Thyroid gland (tissue), 4 donors: ENCODE results near the gene SLC7A14. TPM values are rescaled to one million over a fixed set of nuclear protein-coding genes. Genes with fewer than 3 reads are reported as not detected.

ENCODE experiments used
- DNase-seq, 2 donors: peaks; one replicate each; pipeline ENCODE4 v3.0.0-alpha.2; 2019
- H3K27ac ChIP-seq, 3 donors: fragments of 200-600 bp; sonication (generic); 1 replicate in 2 of 3; 2 replicates in 1 of 3; pipeline ENCODE4 v1.5.1; 2016 to 2019; ENCODE audit warnings: mild to moderate bottlenecking in 1 of 3, moderate library complexity in 1 of 3
- H3K27me3 ChIP-seq: fragments of 200-600 bp; sonication (generic); one replicate; pipeline ENCODE4 v1.5.1; 2019
- H3K36me3 ChIP-seq, 2 donors: fragments of 200-600 bp; sonication (generic); one replicate each; pipeline ENCODE4 v1.5.1; 2016 to 2019
- H3K4me1 ChIP-seq, 2 donors: fragments of 200-600 bp; sonication (generic); one replicate each; pipeline ENCODE4 v1.5.1; 2017 to 2019
- H3K4me3 ChIP-seq, 3 donors: fragments of 200-600 bp; sonication (generic); replicated peaks in 1 of 3; 1 replicate in 2 of 3; 2 replicates in 1 of 3; pipeline ENCODE4 v1.5.1; 2016; ENCODE audit warnings: mild to moderate bottlenecking in 1 of 3
- H3K9me3 ChIP-seq: fragments of 200-600 bp; sonication (generic); one replicate; pipeline ENCODE4 v1.5.1; 2017
- CTCF ChIP-seq, 6 experiments: fragments of 200-600 bp in 3 of 6; fragments of 450-650 bp in 3 of 6; sonication (generic) in 3 of 6; IDR thresholded peaks; one replicate each; pipeline ENCODE4 v1.5.1; 2016 to 2019; ENCODE audit warnings: antibody characterized with exemption in 6 of 6, mild to moderate bottlenecking in 2 of 6, inconsistent platforms in 1 of 6, moderate library complexity in 1 of 6
- POLR2A ChIP-seq, 2 donors: fragments of 450-650 bp; IDR thresholded peaks; one replicate each; pipeline ENCODE4 v1.6.1; 2017; ENCODE audit warnings: antibody characterized with exemption in 2 of 2, mild to moderate bottlenecking in 2 of 2, moderate library complexity in 1 of 2
- WGBS, 2 donors: methylation state at CpG; one replicate each; pipeline ENCODE4 v1.1.5; 2017; 5-methylcytosine and 5-hydroxymethylcytosine counted together
- intact Hi-C: fragments of 100-400 bp; cut with DNase I; formaldehyde crosslinking; loops from one replicate; pipeline ENCODE4 v1.15.1; 2023
- total RNA-seq, 4 donors: library from RNA; depleted of rRNA; stranded (reverse); fragments of >200 nt; gene quantifications; one replicate each; pipeline ENCODE4 v1.2.3, GENCODE V29; 2016

The SLC7A14 gene
- total RNA-seq, 4 donors from 2014 or later, result 0.11 to 0.34 (median 0.13) TPM; not detected in 1

DNA sequence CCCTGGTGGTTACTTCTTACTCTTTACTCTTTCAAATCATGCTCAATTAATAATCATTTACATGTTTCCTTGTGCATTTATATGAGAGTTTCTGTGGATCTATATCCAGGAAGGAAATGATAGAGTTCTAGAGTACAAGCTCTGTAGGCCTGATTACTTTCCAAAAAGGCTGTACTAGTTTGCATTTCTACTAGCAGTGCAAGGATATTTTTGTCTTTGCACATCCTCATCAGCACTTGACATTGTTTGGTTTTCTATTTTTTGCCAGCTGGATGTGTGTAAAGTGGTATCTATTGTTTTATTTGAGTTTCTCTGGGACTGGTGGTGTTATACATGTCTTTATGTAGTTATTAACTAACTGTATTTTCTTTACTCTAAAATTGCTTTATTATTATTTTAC lies 19.6 kb upstream of the SLC7A14 start:
- no peak for DNase-seq
- Histone ChIP-seq H3K27me3 (no peaks in the 10 kb centered on the region), H3K9me3 (no peaks in the 10 kb centered on the region), H3K27ac (no peak overlapping the region), H3K4me1 (no peaks in the 10 kb centered on the region), H3K36me3 (no peaks in the 10 kb centered on the region), H3K4me3 (no peak overlapping the region)
- intact Hi-C loops, result no loop called here
- TF ChIP-seq POLR2A (IDR thresholded peaks at IDR 0.05) (no peak), CTCF (IDR thresholded peaks at IDR 0.05) (no peak)

GRCh38 chr3:170603770-170604510 lies 18.1 kb upstream of the SLC7A14 start:
- intact Hi-C loops, result no loop called here
- Histone ChIP-seq H3K4me1 (no peaks in the 10 kb centered on the region), H3K27me3 (no peaks in the 10 kb centered on the region), H3K36me3 (no peaks in the 10 kb centered on the region), H3K27ac (no peak overlapping the region), H3K9me3 (no peaks in the 10 kb centered on the region), H3K4me3 (no peak overlapping the region)
- 37 to 38% methylated on average over 5 of the region's 5 CpGs for WGBS, 2 donors
- DNase-seq, result no peak
- no peak for TF ChIP-seq POLR2A (IDR thresholded peaks at IDR 0.05)
- no peak for TF ChIP-seq CTCF (IDR thresholded peaks at IDR 0.05)

DNA sequence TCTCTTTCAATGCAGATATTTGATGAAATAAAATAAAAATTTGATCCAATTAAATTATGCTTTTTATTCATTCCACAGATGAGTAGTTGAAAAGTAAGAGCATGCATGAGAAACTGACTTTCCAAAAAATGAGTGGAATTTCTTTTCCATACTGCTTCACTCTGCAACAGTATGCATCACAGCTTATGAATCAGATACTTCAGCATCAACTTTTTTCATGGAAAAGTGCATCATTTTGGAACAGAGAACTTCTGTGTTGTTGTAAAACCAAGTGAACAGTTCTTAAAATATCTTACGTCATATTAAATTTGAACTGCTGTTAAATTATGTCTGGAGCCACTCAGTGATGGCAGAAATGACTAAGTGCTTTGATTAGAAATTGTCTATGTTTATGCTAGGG lies 16.7 kb upstream of the SLC7A14 start:
- H3K27me3 ChIP-seq, result no peaks in the 10 kb centered on the region
- H3K4me1 ChIP-seq, result no peaks in the 10 kb centered on the region
- H3K4me3 ChIP-seq, result no peak overlapping the region
- no peak for TF ChIP-seq CTCF (IDR thresholded peaks at IDR 0.05)
- TF ChIP-seq POLR2A (IDR thresholded peaks at IDR 0.05), result no peak
- H3K9me3 ChIP-seq, result no peaks in the 10 kb centered on the region
- H3K36me3 ChIP-seq, result no peaks in the 10 kb centered on the region
- WGBS, 2 donors, result 94 to 95% methylated on average over 1 of the region's 1 CpG
- no peak for DNase-seq
- no peak overlapping the region for H3K27ac ChIP-seq
- intact Hi-C loops, result no loop called here

DNA sequence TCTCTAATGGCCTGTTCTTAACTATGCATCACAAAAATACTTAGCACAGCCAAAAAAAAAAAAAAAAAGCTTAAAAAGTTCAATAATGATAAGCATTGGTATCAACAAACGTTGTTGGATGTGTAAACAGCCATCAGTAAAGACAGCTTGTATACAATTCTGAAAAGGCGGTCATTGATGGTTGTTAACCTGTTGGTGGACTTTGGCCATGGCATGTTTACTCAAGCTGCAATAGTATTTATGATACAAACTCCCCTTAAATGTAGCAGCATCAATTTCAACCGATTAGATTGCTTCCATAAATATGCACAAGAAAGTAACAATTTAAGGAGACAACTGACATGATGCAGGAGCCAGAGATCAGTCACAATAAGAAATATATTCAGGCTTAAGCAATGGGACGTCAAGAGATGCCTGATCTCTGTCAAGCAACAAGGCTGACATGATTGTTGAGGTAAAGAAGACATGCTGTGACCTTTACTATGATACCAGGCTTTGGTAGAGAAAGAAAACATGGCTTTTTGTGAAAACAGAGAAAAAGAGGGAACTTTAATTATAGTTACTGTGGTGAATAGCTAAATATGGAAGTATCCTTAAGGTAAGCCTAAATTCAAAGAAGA lies 14.2 kb upstream of the SLC7A14 start:
- H3K4me1 ChIP-seq, result no peaks in the 10 kb centered on the region
- H3K4me3 ChIP-seq, result no peak overlapping the region
- no peak for TF ChIP-seq POLR2A (IDR thresholded peaks at IDR 0.05)
- TF ChIP-seq CTCF (IDR thresholded peaks at IDR 0.05), result no peak
- intact Hi-C loops, result no loop called here
- H3K27ac ChIP-seq, result no peak overlapping the region
- DNase-seq, result no peak
- H3K36me3 ChIP-seq, result no peaks in the 10 kb centered on the region
- WGBS, 2 donors, result 72 to 73% methylated on average over 4 of the region's 4 CpGs
- no peaks in the 10 kb centered on the region for H3K27me3 ChIP-seq
- H3K9me3 ChIP-seq, result no peaks in the 10 kb centered on the region

DNA sequence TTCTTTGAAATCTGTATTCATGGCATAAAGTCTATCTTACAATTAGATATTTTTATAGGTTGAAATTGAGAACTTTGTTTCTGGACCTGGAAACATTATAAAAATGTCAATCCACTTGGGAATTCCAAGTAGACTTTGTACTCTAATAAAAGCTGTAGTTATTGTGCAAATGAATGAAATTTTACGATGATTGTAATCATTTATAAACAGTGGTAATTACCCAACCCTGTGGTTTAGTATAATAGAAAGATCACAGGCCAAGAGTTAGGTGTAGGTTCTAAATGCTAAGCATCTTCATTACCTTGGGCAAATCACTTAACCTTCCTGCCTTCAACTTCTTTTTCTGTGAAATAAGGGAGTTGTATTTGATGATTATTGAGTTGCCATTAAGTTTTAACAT lies 13.2 kb upstream of the SLC7A14 start:
- no peak for DNase-seq
- H3K36me3 ChIP-seq, result no peaks in the 10 kb centered on the region
- no peaks in the 10 kb centered on the region for H3K27me3 ChIP-seq
- no peaks in the 10 kb centered on the region for H3K9me3 ChIP-seq
- H3K4me3 ChIP-seq, result no peak overlapping the region
- no peaks in the 10 kb centered on the region for H3K4me1 ChIP-seq
- no peak for TF ChIP-seq CTCF (IDR thresholded peaks at IDR 0.05)
- no peak for TF ChIP-seq POLR2A (IDR thresholded peaks at IDR 0.05)
- intact Hi-C loops, result no loop called here
- H3K27ac ChIP-seq, result no peak overlapping the region
- WGBS, 2 donors, result 76 to 84% methylated on average over 1 of the region's 1 CpG
